ENCODE measurements around the gene CARD14. TPM values are rescaled to one million over a fixed set of nuclear protein-coding genes. Genes with fewer than 3 reads are reported as not detected.

CARD14 gene
- polyA plus RNA-seq, 3 donors: 0.75 to 2.3 (median 0.92) TPM

Other genes starting within 250 kb of the CARD14 start
- 10 to 100 TPM; 33.9 to 40.3 (median 40.0) TPM for gene TBC1D16, start 134.2 kb upstream of the CARD14 start, polyA plus RNA-seq (ENCODE audit: insufficient read length in 3 of 3)
- gene CCDC40, start 133.4 kb upstream of the CARD14 start, polyA plus RNA-seq (ENCODE audit: insufficient read length in 3 of 3): 10 to 100 TPM; 12.1 to 21.6 (median 13.8) TPM
- 10 to 100 TPM; 24.5 to 54.1 (median 42.4) TPM for gene GAA, start 68.4 kb upstream of the CARD14 start, polyA plus RNA-seq (ENCODE audit: insufficient read length in 3 of 3)
- gene EIF4A3, start 22.9 kb upstream of the CARD14 start, polyA plus RNA-seq (ENCODE audit: insufficient read length in 3 of 3): 100 to 1,000 TPM in 2 of 3 donors, 10 to 100 TPM in 1; 95.6 to 122 (median 115) TPM
- gene SGSH, start 50.3 kb downstream of the CARD14 start, polyA plus RNA-seq (ENCODE audit: insufficient read length in 3 of 3): 10 to 100 TPM; 31.1 to 57.1 (median 37.0) TPM
- gene SLC26A11, start 50.4 kb downstream of the CARD14 start, polyA plus RNA-seq (ENCODE audit: insufficient read length in 3 of 3): 10 to 100 TPM; 22.0 to 33.8 (median 25.1) TPM
- gene RNF213, start 90.8 kb downstream of the CARD14 start, polyA plus RNA-seq (ENCODE audit: insufficient read length in 3 of 3): 100 to 1,000 TPM in 1 of 3 donors, 10 to 100 TPM in 2; 62.4 to 112 (median 71.0) TPM
- gene ENDOV, start 245.1 kb downstream of the CARD14 start, polyA plus RNA-seq (ENCODE audit: insufficient read length in 3 of 3): 10 to 100 TPM; 28.7 to 40.9 (median 34.6) TPM

Measured in renal cortex interstitium (tissue), 3 donors.